ENCODE results near the gene RIMS4. TPM values are rescaled to one million over a fixed set of nuclear protein-coding genes. Genes with fewer than 3 reads are reported as not detected.
A peak's percentile ranks its signal among the peaks of the same experiment; 100 is the strongest.

The RIMS4 gene
- polyA plus RNA-seq, 4 donors, result 0.54 to 1.0 (median 0.79) TPM

GRCh38 chr20:44799691-44800090 is 10.7 kb downstream of the RIMS4 start:
- DNase-seq (ENCODE audit: low read depth in 4 of 4, low spot score in 2 of 4), result no peak

- no peak for DNase-seq (ENCODE audit: low read depth in 4 of 4, low spot score in 2 of 4)
Observed at GRCh38 chr20:44796758-44797457, 13.4 kb downstream of the RIMS4 start.

- no peak for DNase-seq (ENCODE audit: low read depth in 4 of 4, low spot score in 2 of 4)
Observed at GRCh38 chr20:44796311-44796710, 14.0 kb downstream of the RIMS4 start.

GRCh38 chr20:44795836-44796235 is 14.5 kb downstream of the RIMS4 start:
- no peak for DNase-seq (ENCODE audit: low read depth in 4 of 4, low spot score in 2 of 4)

GRCh38 chr20:44792796-44793195 is 17.6 kb downstream of the RIMS4 start:
- DNase-seq (ENCODE audit: low read depth in 4 of 4, low spot score in 2 of 4), result no peak

- DNase-seq (ENCODE audit: low read depth in 4 of 4, low spot score in 2 of 4), result no peak
Observed at GRCh38 chr20:44790638-44791393, 19.5 kb downstream of the RIMS4 start.

GRCh38 chr20:44788706-44789456 is 21.5 kb downstream of the RIMS4 start:
- DNase-seq (ENCODE audit: low read depth in 4 of 4, low spot score in 2 of 4), result no peak

GRCh38 chr20:44787299-44787698 is 23.0 kb downstream of the RIMS4 start:
- DNase-seq (ENCODE audit: low read depth in 4 of 4, low spot score in 2 of 4), result no peak

GRCh38 chr20:44785768-44786167 is 24.6 kb downstream of the RIMS4 start:
- DNase-seq (ENCODE audit: low read depth in 4 of 4, low spot score in 2 of 4), result no peak

- no peak for DNase-seq (ENCODE audit: low read depth in 4 of 4, low spot score in 2 of 4)
Observed at GRCh38 chr20:44784688-44785087, 25.7 kb downstream of the RIMS4 start.

- no peak for DNase-seq (ENCODE audit: low read depth in 4 of 4, low spot score in 2 of 4)
Observed at GRCh38 chr20:44781791-44782190, 28.6 kb downstream of the RIMS4 start.

- DNase-seq (ENCODE audit: low read depth in 4 of 4, low spot score in 2 of 4), result no peak
Observed at GRCh38 chr20:44781118-44781517, 29.2 kb downstream of the RIMS4 start.

- DNase-seq (ENCODE audit: low read depth in 4 of 4, low spot score in 2 of 4), result peak in 3 of 4 donors; percentile 31 to 59 (median 44)
Observed at GRCh38 chr20:44780226-44780625, 30.1 kb downstream of the RIMS4 start.

GRCh38 chr20:44776980-44777379 is 33.4 kb downstream of the RIMS4 start:
- peak in 3 of 4 donors; percentile 11 to 46 (median 20) for DNase-seq (ENCODE audit: low read depth in 4 of 4, low spot score in 2 of 4)

GRCh38 chr20:44773070-44773829 is 37.1 kb downstream of the RIMS4 start:
- no peak for DNase-seq (ENCODE audit: low read depth in 4 of 4, low spot score in 2 of 4)

GRCh38 chr20:44772636-44773035 is 37.7 kb downstream of the RIMS4 start:
- no peak for DNase-seq (ENCODE audit: low read depth in 4 of 4, low spot score in 2 of 4)

GRCh38 chr20:44771172-44771535 is 39.2 kb downstream of the RIMS4 start:
- DNase-seq (ENCODE audit: low read depth in 4 of 4, low spot score in 2 of 4), result no peak

- DNase-seq (ENCODE audit: low read depth in 4 of 4, low spot score in 2 of 4), result no peak
Observed at GRCh38 chr20:44770484-44771171, 39.7 kb downstream of the RIMS4 start.

- no peak for DNase-seq (ENCODE audit: low read depth in 4 of 4, low spot score in 2 of 4)
Observed at GRCh38 chr20:44769481-44769863, 40.9 kb downstream of the RIMS4 start.

- DNase-seq (ENCODE audit: low read depth in 4 of 4, low spot score in 2 of 4), result no peak
Observed at GRCh38 chr20:44768854-44769480, 41.4 kb downstream of the RIMS4 start.
